Panc1 (cell line): ENCODE measurements around the gene SLC7A6. TPM values are rescaled to one million over a fixed set of nuclear protein-coding genes. Genes with fewer than 3 reads are reported as not detected.

ENCODE experiments used
- ATAC-seq: fragments of 200-7000 bp; cut with Tn5 transposase; 2 replicates; pipeline ENCODE4 v1.9.1; 2020; ENCODE audit warnings: mild to moderate bottlenecking, moderate library complexity
- BruUV-seq: library from RNA; stranded (reverse); fragments of 400-500 nt; replicated peaks from 2 replicates; lab custom pipeline; 2021; lab: Mats Ljungman, UMichigan
- CTCF ChIA-PET: fragments of 300-600 bp; sonication (Branson Sonifier 250); formaldehyde crosslinking; loops from one replicate; lab custom pipeline; 2022; ENCODE audit warnings: antibody characterized with exemption; lab: Charles Lee
- POLR2A ChIA-PET: fragments of 300-600 bp; sonication (Branson Sonifier 250); formaldehyde crosslinking; loops from one replicate; lab custom pipeline; 2022; ENCODE audit warnings: antibody characterized with exemption; lab: Charles Lee
- DNase-seq: peaks from one replicate; pipeline ENCODE4 v3.0.0-alpha.2; 2010; ENCODE audit warnings: low read depth, low spot score
- H3K27ac ChIP-seq: 2 replicates; pipeline ENCODE4 v1.5.1; 2011; ENCODE audit warnings: mild to moderate bottlenecking, low read length, inconsistent platforms
- H3K27me3 ChIP-seq: fragments of 200-500 bp; sonication (Bioruptor generic); 2 replicates; pipeline ENCODE4 v1.6.0; 2014; ENCODE audit warnings: low read length, inconsistent platforms; ENCODE audit not compliant: control insufficient read depth, insufficient read depth
- H3K36me3 ChIP-seq: fragments of 200-500 bp; sonication (Bioruptor generic); 2 replicates; pipeline ENCODE4 v1.5.1; 2014; ENCODE audit warnings: inconsistent platforms, mild to moderate bottlenecking, low read length, moderate library complexity; ENCODE audit not compliant: control insufficient read depth, insufficient read depth
- H3K4me1 ChIP-seq: 2 replicates; pipeline ENCODE4 v1.5.1; 2011; ENCODE audit warnings: inconsistent platforms, mild to moderate bottlenecking, low read length, moderate library complexity; ENCODE audit not compliant: control insufficient read depth, insufficient read depth
- H3K4me3 ChIP-seq, 2 experiments: 2 replicates each; pipeline ENCODE4 v1.5.1; 2011 to 2012; ENCODE audit warnings: low read depth in 2 of 2, low read length in 2 of 2, mild to moderate bottlenecking in 2 of 2, inconsistent platforms in 1 of 2, moderate library complexity in 1 of 2
- H3K9me3 ChIP-seq: fragments of 200-500 bp; sonication (Bioruptor generic); 2 replicates; pipeline ENCODE4 v1.5.1; 2014; ENCODE audit warnings: low read depth, mild to moderate bottlenecking, inconsistent platforms, low read length, moderate library complexity; ENCODE audit not compliant: control insufficient read depth, insufficient read depth
- POLR2AphosphoS5 ChIP-seq: IDR thresholded peaks from 2 replicates; pipeline ENCODE4 v1.6.1; 2012; ENCODE audit warnings: mild to moderate bottlenecking, low read depth, low read length, moderate library complexity
- SIN3A ChIP-seq: IDR thresholded peaks from 2 replicates; pipeline ENCODE4 v1.6.1; 2012; ENCODE audit warnings: low read depth, mild to moderate bottlenecking, low read length, moderate library complexity, borderline replicate concordance; ENCODE audit not compliant: insufficient read depth
- TCF7L2 ChIP-seq: IDR thresholded peaks from 2 replicates; pipeline ENCODE4 v1.6.1; 2011; ENCODE audit warnings: mild to moderate bottlenecking, low read depth, low read length, inconsistent platforms
- in situ Hi-C: cut with HindIII; loops from 2 replicates; pipeline ENCODE4 v1.10.0; 2016; ENCODE audit warnings: low sequenced_read_pairs, low pct_unique_long_range_greater_than_20kb
- intact Hi-C: fragments of 100-400 bp; cut with micrococcal nuclease; formaldehyde crosslinking; loops from one replicate; pipeline ENCODE4 v1.10.0; 2022; ENCODE audit not compliant: unreplicated experiment
- total RNA-seq: library from RNA; stranded (reverse); gene quantifications from one replicate; pipeline ENCODE4 v1.2.1, GENCODE V29; 2021; ENCODE audit not compliant: unreplicated experiment
- TF ChIP-seq, protein P1 (sequence below): fragments of 450-650 bp; IDR thresholded peaks from 2 replicates; pipeline ENCODE4 v1.5.1; 2017; ENCODE audit warnings: mild to moderate bottlenecking
- TF ChIP-seq, protein P2 (sequence below), 2 experiments: IDR thresholded peaks; 2 replicates each; pipeline ENCODE4 v1.6.1; 2011 to 2012; ENCODE audit warnings: low read depth in 2 of 2, control low read depth in 1 of 2, low read length in 1 of 2, mild to moderate bottlenecking in 1 of 2, moderate library complexity in 1 of 2; ENCODE audit not compliant: insufficient read depth in 1 of 2

Gene SLC7A6
- total RNA-seq, 1 experiment from 2014 or later: 58.9 TPM

DNA sequence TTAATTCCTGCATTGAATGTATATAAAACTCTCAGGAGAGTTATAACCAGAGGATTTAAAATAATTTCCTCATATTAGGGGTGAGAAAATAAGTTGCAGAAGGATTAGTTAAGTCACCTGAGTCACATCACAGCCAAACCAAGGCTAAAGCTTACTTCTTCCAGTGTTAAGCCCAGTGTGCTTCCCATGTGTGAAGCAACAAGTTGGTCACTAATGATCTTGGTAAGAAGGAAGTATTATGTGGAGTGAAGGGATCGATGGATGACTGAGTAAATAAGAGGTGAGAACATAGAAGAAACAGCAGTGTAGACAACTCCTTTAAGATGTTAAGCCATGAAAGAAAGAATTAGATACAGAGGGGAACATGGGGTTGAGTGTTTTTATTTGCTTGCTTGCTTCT, 49.0 kb upstream of the SLC7A6 start:
- ATAC-seq: no peak
- H3K9me3 ChIP-seq: no peaks in the 10 kb centered on the region
- H3K27me3 ChIP-seq: no peaks in the 10 kb centered on the region
- in situ Hi-C loops: no loop called here
- H3K27ac ChIP-seq: no peak overlapping the region
- no peak for DNase-seq
- TF ChIP-seq SIN3A (no peak), TCF7L2 (no peak), POLR2AphosphoS5 (no peak)
- TF ChIP-seq, protein P1, sequence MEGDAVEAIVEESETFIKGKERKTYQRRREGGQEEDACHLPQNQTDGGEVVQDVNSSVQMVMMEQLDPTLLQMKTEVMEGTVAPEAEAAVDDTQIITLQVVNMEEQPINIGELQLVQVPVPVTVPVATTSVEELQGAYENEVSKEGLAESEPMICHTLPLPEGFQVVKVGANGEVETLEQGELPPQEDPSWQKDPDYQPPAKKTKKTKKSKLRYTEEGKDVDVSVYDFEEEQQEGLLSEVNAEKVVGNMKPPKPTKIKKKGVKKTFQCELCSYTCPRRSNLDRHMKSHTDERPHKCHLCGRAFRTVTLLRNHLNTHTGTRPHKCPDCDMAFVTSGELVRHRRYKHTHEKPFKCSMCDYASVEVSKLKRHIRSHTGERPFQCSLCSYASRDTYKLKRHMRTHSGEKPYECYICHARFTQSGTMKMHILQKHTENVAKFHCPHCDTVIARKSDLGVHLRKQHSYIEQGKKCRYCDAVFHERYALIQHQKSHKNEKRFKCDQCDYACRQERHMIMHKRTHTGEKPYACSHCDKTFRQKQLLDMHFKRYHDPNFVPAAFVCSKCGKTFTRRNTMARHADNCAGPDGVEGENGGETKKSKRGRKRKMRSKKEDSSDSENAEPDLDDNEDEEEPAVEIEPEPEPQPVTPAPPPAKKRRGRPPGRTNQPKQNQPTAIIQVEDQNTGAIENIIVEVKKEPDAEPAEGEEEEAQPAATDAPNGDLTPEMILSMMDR: no peak
- TF ChIP-seq, protein P2, sequence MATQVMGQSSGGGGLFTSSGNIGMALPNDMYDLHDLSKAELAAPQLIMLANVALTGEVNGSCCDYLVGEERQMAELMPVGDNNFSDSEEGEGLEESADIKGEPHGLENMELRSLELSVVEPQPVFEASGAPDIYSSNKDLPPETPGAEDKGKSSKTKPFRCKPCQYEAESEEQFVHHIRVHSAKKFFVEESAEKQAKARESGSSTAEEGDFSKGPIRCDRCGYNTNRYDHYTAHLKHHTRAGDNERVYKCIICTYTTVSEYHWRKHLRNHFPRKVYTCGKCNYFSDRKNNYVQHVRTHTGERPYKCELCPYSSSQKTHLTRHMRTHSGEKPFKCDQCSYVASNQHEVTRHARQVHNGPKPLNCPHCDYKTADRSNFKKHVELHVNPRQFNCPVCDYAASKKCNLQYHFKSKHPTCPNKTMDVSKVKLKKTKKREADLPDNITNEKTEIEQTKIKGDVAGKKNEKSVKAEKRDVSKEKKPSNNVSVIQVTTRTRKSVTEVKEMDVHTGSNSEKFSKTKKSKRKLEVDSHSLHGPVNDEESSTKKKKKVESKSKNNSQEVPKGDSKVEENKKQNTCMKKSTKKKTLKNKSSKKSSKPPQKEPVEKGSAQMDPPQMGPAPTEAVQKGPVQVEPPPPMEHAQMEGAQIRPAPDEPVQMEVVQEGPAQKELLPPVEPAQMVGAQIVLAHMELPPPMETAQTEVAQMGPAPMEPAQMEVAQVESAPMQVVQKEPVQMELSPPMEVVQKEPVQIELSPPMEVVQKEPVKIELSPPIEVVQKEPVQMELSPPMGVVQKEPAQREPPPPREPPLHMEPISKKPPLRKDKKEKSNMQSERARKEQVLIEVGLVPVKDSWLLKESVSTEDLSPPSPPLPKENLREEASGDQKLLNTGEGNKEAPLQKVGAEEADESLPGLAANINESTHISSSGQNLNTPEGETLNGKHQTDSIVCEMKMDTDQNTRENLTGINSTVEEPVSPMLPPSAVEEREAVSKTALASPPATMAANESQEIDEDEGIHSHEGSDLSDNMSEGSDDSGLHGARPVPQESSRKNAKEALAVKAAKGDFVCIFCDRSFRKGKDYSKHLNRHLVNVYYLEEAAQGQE (IDR thresholded peaks at IDR 0.05; ENCODE audit: insufficient read depth in 1 of 2, low read depth in 2 of 2, low read length in 1 of 2): no peak
- ChIA-PET POLR2A (no interaction called here), CTCF (no interaction called here)
- no peaks in the 10 kb centered on the region for H3K36me3 ChIP-seq
- intact Hi-C loops: no loop called here
- no peaks in the 10 kb centered on the region for H3K4me1 ChIP-seq
- BruUV-seq: no TSS peak
- H3K4me3 ChIP-seq: no peak overlapping the region

DNA sequence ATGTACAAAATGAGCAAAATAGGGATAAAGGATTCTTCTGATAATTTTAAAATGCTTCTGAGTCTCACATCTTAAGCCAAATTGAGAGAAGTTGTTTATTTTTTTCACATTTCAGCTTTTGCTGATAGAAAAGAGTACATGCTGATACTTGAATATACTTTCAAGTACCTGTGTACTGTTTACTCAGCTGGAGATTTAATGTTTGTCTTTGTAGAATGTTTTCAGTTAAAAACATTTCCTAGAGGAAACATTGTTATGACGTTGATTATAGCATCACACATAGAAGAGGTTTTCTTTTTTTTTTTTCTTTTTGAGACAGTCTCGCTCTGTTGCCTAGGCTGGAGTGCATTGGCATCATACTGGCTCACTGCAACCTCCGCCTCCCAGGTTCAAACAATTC, 48.1 kb upstream of the SLC7A6 start:
- CTCF ChIA-PET: no interaction called here

More for the DNA sequence above, 48.1 kb upstream of the SLC7A6 start:
- TF ChIP-seq, protein P2 (IDR thresholded peaks at IDR 0.05; ENCODE audit: insufficient read depth in 1 of 2, low read depth in 2 of 2, low read length in 1 of 2): no peak
- no peak for TF ChIP-seq POLR2AphosphoS5
- TF ChIP-seq SIN3A: no peak
- TF ChIP-seq TCF7L2: no peak
- TF ChIP-seq, protein P1: no peak
- Histone ChIP-seq H3K36me3 (no peaks in the 10 kb centered on the region), H3K9me3 (no peaks in the 10 kb centered on the region), H3K27me3 (no peaks in the 10 kb centered on the region), H3K4me3 (no peak overlapping the region), H3K4me1 (no peaks in the 10 kb centered on the region), H3K27ac (no peak overlapping the region)
- in situ Hi-C loops (no loop called here), intact Hi-C loops (no loop called here)
- ATAC-seq (no peak), DNase-seq (no peak)
- no TSS peak for BruUV-seq
- POLR2A ChIA-PET: no interaction called here
